IPS DF 4.7 (cell line): ENCODE measurements around the gene FAM234A.

Experiments
- DNase-seq: peaks from one replicate; pipeline ENCODE4 v3.0.0-alpha.2; 2013; ENCODE audit warnings: low spot score; ENCODE audit errors: extremely low read depth

FAM234A gene

GRCh38 chr16:280991-281659 lies 46.5 kb downstream of the FAM234A start:
- DNase-seq = no peak

GRCh38 chr16:281660-282255 lies 47.1 kb downstream of the FAM234A start:
- DNase-seq = no peak

GRCh38 chr16:282491-282890 lies 47.9 kb downstream of the FAM234A start:
- DNase-seq = no peak

GRCh38 chr16:283033-283805 lies 48.6 kb downstream of the FAM234A start, which contains the start of gene PDIA2:
Gene PDIA2, plus strand, starts transcription at chr16:283164. Its CDS starts 6 bp downstream, at chr16:283170.
- no peak for DNase-seq

GRCh38 chr16:284204-285120 lies 49.8 kb downstream of the FAM234A start:
- DNase-seq = no peak

- DNase-seq = no peak
Measured at GRCh38 chr16:285146-286055, 50.8 kb downstream of the FAM234A start.

GRCh38 chr16:286491-287297 lies 52.1 kb downstream of the FAM234A start:
- DNase-seq = no peak

GRCh38 chr16:287298-287811 lies 52.7 kb downstream of the FAM234A start:
- DNase-seq = no peak

- DNase-seq = no peak
Measured at GRCh38 chr16:287981-288920, 53.6 kb downstream of the FAM234A start.

GRCh38 chr16:289395-289997 lies 54.9 kb downstream of the FAM234A start:
- no peak for DNase-seq

GRCh38 chr16:290015-290680 lies 55.5 kb downstream of the FAM234A start:
- DNase-seq = no peak

- DNase-seq = no peak
Measured at GRCh38 chr16:290681-291405, 56.2 kb downstream of the FAM234A start.

GRCh38 chr16:291539-291938 lies 56.9 kb downstream of the FAM234A start:
- no peak for DNase-seq

- no peak for DNase-seq
Measured at GRCh38 chr16:293043-293775, 58.6 kb downstream of the FAM234A start.

- no peak for DNase-seq
Measured at GRCh38 chr16:296276-296675, 61.7 kb downstream of the FAM234A start.
